Measurements from ENCODE around the gene ZNF488. TPM values are rescaled to one million over a fixed set of nuclear protein-coding genes. Genes with fewer than 3 reads are reported as not detected.

ZNF488 gene
- total RNA-seq, 1 donor from 2014 or later = under 0.01 TPM

- H3K36me3 ChIP-seq (ENCODE audit: control insufficient read depth, insufficient read depth, low read length) = no peaks in the 10 kb centered on the region
- no peak for DNase-seq (ENCODE audit: low read depth)
- H3K4me3 ChIP-seq (ENCODE audit: low read depth, low read length) = no peak overlapping the region
- no peak for TF ChIP-seq CTCF (IDR thresholded peaks at IDR 0.05; ENCODE audit: insufficient read depth, low read length, severe bottlenecking)
- H3K27me3 ChIP-seq (ENCODE audit: control insufficient read depth, insufficient read depth, low read length) = no peaks in the 10 kb centered on the region
- no peak for FAIRE-seq
These were observed 11.4 kb downstream of the ZNF488 start for GRCh38 chr10:47372726-47373125.

DNA sequence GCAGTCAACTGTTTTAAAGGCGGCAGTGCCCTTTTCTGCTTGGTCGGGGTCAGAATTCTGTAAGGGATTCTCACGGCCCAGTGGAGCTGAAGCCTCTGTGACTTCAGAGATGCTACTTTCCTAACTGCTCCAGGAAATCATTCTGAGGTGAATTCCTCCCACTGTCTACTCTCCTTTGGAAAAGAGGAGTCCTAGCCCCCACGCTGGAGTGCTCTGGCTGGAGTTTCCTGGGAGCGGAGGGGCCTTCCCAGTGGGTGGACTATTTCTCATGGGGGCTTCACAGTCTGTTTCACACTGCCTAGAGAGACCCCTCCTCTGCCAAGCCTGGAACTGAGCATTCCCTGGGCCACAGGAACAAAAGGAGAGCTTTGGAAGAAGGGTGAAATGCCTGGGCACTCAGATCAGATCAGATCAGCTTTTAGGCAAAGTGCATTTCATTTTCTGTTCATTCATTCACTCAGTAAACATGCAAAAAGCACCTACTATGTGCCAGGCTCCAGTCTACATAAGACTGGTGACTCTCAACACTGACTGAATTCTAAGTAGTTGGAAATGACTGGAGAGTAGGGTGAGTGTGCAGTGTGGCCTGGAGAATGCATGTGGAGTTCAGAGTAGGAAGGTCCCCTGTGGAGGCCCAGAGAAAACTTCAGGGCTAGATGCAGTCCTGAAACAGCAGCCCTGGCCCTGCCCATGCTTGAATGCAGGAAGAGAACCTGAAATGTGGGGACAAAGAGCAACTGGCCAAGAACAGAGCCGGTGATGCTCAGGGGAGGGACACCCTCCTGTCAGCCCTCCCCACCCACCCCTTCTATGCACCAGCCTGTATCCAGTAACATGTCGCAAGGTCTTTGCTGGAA lies 12.2 kb downstream of the ZNF488 start:
- Histone ChIP-seq H3K27me3 (ENCODE audit: control insufficient read depth, insufficient read depth, low read length) (no peaks in the 10 kb centered on the region), H3K4me3 (ENCODE audit: low read depth, low read length) (no peak overlapping the region), H3K36me3 (ENCODE audit: control insufficient read depth, insufficient read depth, low read length) (no peaks in the 10 kb centered on the region)
- TF ChIP-seq CTCF (IDR thresholded peaks at IDR 0.05; ENCODE audit: insufficient read depth, low read length, severe bottlenecking) = no peak
- no peak for FAIRE-seq
- no peak for DNase-seq (ENCODE audit: low read depth)

DNA sequence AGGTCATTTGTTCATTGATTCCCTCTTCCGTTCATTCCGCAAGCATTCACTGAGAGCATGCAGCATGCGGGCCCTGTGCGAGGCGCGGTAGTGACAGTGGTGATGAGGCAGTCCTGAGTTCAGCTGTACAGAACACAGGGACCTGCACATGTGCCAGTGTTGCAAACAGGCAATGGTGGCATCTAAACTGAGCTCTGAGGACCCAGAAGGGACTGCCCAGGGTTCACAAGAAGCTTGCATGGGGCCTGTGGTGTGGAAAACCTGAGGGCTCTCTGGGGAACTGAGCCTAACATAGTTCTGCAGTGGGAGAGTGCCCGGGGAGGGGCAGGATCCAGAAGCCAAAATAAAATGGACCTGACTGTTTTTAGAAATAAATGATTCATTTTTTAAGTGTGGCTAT lies 13.2 kb downstream of the ZNF488 start:
- no peak for TF ChIP-seq CTCF (IDR thresholded peaks at IDR 0.05; ENCODE audit: insufficient read depth, low read length, severe bottlenecking)
- H3K36me3 ChIP-seq (ENCODE audit: control insufficient read depth, insufficient read depth, low read length) = no peaks in the 10 kb centered on the region
- DNase-seq (ENCODE audit: low read depth) = no peak
- FAIRE-seq = no peak
- H3K27me3 ChIP-seq (ENCODE audit: control insufficient read depth, insufficient read depth, low read length) = no peaks in the 10 kb centered on the region
- H3K4me3 ChIP-seq (ENCODE audit: low read depth, low read length) = no peak overlapping the region

- no peak for DNase-seq (ENCODE audit: low read depth)
- no peak for TF ChIP-seq CTCF (IDR thresholded peaks at IDR 0.05; ENCODE audit: insufficient read depth, low read length, severe bottlenecking)
- no peak for FAIRE-seq
- Histone ChIP-seq H3K36me3 (ENCODE audit: control insufficient read depth, insufficient read depth, low read length) (no peaks in the 10 kb centered on the region), H3K27me3 (ENCODE audit: control insufficient read depth, insufficient read depth, low read length) (no peaks in the 10 kb centered on the region), H3K4me3 (ENCODE audit: low read depth, low read length) (no peak overlapping the region)
These were observed 13.9 kb downstream of the ZNF488 start for GRCh38 chr10:47370015-47370767.

DNA sequence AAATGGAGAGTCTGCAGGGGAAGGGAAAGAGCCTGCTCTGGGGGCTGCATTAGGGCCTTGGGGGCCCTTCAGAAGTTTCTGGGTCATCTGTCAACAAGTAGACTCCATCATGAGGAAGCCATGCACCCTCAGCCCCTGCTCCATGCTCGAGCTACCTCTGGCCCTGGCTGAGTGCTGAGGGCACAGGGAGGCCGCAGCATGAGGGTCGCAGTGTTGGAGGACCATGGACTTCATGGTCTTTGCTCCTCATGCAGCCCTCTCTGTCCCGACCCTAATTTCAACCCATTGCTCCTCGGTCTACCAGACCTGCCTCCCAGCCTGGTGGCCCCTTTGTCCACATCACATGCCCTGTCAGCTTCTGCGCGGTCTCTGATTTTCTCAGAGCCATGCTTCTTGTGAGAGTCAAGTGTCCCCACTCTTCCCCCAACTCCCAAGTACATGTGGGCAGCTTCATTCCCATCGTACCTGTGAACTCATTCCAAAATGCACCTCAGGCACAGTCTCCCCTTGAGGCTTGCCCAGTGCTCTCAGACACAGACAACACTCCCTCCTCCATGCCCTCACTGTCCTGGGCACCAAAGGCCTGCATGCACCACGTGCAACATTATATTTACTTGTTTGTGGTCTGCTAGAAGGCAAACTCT lies 14.7 kb downstream of the ZNF488 start:
- no peaks in the 10 kb centered on the region for H3K36me3 ChIP-seq (ENCODE audit: control insufficient read depth, insufficient read depth, low read length)
- FAIRE-seq (no peak), DNase-seq (ENCODE audit: low read depth) (no peak)

More for the DNA sequence above, 14.7 kb downstream of the ZNF488 start:
- no peak for TF ChIP-seq CTCF (IDR thresholded peaks at IDR 0.05; ENCODE audit: insufficient read depth, low read length, severe bottlenecking)
- Histone ChIP-seq H3K27me3 (ENCODE audit: control insufficient read depth, insufficient read depth, low read length) (no peaks in the 10 kb centered on the region), H3K4me3 (ENCODE audit: low read depth, low read length) (no peak overlapping the region)

All from bronchial epithelial cell (primary cell).